Suppressor macrophage (primary cell): ENCODE data around the gene BTBD6.

ENCODE experiments used
- DNase-seq, 4 experiments: peaks; one replicate each; pipeline ENCODE4 v3.0.0-alpha.2; 2020 to 2022

BTBD6 gene

DNA sequence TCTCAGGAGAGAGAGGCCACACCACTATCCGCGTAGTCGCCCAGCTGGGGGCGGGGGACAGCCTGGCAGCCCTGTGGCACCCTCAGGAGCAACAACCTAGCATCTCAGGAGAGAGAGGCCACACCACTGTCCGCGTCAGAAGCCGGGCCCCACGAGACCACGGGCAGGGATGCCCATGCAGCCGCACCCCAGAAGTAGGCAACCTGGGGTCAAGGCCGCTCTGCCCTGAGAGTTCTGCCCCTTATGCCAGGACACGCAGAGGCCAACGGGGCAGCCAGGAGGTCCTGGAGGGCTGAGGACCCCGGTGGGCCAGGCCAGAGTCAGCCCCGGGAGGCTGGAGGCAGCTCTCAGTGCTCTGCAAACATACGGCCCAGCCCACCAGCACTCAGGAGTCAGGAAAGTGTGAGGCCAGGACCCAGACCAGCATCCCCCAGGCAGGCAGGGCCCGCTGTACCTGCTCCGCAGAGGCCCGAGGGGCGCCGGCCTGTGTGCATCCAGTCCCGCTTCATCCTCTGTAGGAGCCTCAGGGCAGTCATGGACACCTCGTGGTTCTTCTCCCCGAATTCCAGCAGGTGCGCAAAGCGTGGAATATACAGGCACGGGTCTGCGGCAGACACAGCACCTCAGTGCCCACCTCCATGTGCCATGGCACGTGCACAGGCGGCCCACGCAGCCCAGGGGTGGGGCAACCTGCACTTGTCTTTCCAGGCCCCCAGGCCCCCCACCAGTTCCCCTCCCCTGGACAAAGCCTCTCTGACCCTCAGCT lies 7.3 kb upstream of the BTBD6 start:
- DNase-seq = no peak

DNA sequence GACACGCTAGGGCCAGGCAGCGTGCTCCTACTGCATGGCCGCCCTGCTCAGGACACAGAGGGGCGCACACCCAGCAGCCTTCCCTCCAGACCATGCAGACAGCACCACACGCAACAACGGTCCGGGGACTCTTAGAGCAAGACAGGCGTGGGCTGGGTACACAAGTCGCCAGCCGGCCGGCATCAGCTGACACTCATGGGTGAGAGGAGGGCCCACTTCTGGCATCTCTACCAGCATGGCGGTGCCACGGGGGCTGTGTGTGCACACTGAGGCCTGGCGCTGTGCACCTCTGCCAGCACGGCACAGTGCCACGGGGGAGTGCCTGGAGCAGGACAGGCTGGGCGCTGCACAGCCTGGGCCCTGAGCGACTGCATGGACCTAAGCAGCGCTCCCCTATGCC lies 6.7 kb upstream of the BTBD6 start:
- DNase-seq = no peak

DNA sequence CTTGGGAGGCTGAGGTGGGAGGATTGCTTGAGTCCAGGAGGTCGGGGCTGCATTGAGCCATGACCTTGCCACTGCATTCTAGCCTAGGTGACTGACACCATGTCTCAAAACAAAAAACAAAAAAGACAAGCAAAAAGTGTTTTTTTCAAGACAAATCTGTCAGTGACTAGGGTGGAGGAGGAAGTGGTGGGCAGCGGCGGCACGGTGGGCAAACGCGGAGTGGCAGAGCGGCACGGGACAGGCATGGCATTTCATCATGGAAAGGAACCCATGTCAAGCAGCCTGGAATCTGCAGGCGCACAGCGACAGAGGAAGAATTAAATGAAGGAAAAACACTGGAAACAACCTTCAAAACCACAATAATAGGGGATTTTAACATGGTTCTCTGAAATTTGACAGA lies 4.0 kb upstream of the BTBD6 start:
- DNase-seq = no peak

DNA sequence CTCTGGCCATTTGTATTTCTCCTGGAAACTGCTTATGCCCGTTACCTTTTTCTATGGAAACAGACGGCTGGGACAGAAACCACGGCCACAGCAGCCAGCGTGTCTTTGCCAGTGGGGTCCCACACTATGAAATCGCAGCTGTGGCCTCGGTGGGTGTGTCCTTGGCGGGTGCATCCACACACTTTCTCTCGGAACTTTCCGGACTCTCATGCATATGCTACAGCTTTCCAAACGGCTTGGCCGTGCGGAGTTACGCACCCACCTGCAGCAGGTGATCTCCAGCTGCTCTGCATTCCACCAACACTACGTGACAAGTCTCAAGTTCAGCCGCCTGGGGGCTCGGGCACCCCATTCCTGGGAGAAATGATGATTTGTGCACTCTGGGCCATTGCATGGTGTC lies 1.3 kb upstream of the BTBD6 start:
- no peak for DNase-seq

DNA sequence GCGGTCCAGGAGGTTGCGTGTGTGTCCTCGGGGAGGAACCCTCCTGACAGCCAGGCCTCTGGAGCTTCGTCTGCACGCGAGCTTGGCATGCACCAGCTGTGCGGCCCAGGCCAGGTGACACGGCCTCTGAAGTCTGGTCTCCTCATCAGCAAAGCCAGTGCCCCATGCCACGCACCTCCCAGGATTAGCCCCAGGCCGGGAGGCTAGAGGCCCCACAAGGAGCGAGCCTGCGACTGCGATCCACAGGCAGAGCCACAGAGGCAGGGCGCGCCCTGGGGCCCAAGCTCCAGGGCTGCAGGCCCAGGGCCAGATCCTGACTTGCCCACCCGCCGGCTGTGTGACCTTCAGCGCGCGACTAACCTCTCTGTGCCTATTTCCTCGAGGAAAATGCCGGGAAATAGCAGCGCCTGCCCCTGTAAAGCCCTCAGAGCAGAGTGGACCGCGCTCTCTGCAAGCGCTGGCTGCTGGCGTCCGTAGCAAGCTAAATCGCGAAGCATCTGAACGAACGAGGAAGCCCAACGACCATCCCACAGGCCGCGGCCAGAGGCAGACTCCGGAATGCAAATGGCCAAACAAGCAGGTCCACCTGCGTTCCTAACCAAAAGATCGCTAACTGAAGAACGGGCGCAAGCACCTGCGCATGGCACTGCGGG lies 492 bp upstream of the BTBD6 start:
- DNase-seq = no peak

DNA sequence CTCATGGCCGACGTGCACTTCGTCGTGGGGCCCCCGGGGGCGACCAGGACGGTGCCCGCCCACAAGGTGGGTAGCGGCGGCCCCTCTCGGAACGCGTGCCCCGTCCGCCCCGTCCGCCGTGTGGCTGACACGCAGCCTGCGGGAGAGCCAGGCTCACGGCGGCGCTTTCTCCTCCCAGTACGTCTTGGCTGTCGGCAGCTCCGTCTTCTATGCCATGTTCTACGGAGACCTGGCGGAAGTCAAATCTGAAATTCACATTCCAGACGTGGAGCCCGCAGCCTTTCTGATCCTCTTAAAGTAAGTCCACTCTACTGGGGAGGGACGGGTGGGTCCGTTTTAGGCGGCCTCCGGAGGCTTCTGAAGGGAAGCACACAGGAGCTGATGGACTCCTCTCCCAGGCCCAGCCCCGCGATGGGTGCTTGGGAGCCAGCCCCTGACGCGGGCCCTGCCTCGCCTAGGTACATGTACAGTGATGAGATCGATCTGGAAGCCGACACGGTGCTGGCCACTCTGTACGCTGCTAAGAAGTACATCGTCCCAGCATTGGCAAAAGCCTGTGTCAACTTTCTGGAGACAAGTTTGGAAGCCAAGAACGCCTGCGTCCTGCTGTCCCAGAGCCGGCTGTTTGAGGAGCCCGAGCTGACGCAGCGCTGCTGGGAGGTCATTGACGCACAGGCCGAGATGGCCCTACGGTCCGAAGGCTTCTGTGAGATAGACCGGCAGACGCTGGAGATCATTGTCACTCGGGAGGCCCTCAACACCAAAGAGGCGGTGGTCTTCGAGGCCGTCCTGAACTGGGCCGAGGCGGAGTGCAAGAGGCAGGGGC lies 1.1 kb downstream of the BTBD6 start:
- DNase-seq = no peak

DNA sequence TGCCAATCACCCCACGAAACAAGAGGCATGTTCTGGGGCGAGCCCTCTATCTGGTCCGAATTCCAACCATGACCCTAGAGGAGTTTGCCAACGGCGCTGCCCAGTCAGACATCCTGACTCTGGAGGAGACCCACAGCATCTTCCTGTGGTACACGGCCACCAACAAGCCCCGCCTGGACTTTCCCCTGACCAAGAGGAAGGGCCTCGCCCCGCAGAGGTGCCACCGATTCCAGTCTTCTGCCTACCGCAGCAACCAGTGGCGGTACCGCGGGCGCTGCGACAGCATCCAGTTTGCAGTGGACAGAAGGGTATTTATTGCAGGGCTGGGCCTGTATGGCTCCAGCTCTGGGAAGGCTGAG lies 1.7 kb downstream of the BTBD6 start:
- DNase-seq = no peak

DNA sequence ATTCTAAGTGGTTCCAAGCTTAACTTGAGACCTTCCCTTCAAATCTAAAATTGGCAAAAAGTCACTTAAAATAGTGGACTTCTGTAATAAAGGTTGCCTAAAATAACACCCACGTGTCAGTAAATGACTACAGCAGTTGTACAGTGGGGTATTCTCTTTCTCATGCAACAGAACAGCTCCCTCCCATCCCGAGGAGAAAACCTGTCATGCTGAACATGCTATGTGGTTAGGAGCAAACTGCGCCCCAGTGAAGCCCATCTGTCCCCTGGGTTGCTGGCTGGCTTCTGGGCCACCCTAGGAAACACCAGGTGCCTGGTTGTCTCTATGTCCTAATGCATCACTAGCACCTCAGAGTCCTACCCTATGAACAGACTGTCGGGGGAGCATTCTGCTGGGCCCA lies 2.7 kb downstream of the BTBD6 start:
- no peak for DNase-seq

DNA sequence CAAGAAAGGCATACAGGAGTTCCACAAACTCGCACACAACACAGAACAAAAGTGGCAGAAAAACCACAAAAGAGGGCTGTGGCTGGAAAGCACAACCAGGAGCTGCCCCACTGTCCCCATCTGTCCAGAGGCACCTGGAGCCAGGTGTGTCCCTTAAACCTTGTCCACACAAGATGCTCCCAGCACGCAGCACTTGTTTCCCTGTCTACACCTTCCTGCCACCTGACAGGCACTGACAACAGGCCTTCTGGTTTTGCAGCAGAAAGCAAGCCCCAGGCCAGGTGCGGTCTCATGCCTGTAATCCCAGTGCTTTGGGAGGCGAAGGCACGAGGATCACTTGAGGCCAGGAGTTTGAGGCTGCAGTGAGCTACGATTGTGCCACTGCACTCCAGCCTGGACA lies 3.6 kb downstream of the BTBD6 start:
- DNase-seq = no peak

DNA sequence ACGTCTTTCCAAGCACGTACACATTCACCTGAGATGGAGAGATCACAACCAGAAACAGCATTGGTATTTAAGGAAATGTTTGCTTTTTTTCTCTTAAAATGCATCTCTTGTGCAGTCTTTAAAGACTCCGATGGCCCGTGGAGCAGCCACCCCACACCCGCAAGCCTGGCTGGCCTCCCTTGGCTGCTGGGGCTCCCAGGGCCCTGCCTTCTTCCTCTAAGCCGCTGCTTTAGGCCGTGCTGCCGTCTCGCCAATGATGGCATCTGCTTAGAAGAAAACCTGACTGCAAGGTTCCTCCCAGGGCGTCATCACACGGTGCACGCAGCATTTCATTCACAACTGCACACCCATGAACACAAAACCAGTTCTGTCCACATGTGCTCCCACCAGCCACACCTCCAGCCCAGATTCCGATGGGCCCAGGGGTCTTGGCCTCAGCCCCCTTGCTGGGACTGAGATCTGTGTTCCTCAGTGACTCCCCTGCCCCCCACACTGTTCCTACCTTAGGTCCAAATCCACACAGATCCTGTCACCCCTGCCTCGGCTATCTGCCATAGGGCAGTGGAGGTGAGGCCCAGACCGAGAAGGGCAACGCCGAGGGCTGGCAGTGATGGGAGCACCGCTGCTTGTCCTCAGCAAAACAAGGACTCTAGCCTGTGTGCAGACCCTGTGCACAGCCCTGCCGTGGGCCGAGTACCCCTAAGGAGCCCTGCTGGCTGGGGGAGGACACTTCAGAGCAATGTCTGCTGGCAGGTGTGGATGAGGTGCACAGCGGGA lies 4.4 kb downstream of the BTBD6 start:
- no peak for DNase-seq

DNA sequence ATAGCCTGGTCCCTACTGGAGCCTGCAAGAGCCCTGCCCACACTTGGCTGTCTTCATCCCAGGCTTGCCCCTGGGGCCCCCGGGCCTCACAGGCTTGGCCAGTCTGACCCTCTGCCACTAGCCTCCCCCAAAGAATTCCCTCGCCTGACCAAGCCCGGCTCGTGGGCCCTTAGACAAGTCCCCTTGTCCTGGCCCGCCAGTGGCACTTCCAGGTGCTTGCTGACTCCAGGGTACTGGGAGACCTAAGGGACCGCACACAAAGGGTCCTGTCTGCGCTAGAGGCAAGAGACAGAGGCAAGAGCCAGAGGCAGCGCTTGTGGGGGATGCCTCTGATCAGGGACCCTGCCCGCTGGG lies 5.0 kb downstream of the BTBD6 start:
- no peak for DNase-seq

DNA sequence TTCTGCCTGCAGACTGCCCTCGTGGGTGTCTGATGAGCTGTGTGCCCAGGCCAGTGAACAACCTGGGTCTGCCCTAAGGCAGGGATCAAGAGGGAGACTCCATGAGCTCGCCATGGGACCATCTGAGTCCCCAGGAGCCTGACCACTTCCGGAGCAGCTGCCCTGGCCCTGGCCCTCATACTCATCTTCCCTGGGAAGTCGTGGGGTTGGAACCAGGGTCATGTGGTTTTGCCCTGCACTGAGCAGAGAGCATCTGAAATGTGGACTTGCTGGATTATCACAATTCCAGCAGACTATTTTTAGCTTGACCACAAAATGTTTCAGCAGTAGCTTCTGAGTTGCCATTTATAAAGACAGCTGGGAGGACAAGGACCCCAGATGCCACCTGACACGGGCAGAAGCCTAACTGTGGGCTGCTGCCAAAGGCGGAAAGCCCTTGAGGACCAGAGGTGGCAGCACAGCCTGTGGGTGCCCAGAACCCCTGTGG lies 6.7 kb downstream of the BTBD6 start:
- DNase-seq = peak; percentile 15 to 42 (median 30)

DNA sequence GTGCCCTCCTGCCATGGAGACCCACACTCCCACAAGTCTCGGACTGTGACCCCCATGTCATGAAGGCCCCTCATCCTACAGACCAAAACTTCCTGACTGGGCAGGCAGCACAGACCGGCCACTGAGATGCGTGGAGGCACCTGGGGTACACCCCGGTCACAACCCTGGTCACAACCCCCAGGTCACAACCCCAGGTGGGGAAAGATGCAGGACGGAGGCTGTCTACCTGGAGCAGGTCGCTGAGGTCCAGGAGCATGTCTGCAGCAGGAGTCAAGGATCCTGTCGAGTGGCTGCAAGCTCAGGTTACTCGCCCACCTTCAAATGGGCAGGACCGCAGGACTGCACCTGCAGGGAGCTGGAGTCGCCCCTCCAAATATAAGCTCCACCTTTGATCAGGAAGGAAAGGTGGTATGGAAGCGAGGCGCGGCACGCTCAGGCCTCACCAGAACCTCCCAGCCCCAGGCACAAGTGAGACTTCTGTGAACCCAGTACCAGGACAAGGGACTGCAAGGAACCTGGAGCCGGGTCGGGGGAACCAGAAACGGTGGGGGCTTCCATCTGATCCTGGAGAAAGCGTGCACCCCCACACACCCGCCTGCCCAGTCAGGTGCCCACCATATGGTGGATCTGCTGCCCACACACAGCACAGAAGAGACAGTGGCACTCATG lies 8.1 kb downstream of the BTBD6 start:
- DNase-seq = no peak

DNA sequence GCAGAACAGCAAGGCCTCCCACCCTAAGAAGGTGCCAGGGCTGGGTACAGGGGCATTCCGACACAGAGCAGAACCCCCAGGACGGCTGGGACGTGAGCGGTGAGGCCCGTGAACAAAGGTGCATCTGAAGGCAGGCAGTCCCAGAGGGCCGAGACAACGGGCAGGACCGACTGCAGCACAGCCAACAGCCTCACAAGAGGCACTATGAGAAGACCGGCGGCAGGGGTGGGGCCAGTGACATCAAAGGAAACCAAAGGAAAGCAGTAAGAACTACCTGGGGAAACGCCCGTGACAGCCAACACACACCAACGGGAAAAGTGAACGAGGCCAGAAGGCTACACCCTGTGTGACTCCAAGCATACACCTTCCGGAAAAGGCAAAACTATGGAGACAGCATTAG lies 9.1 kb downstream of the BTBD6 start:
- no peak for DNase-seq

DNA sequence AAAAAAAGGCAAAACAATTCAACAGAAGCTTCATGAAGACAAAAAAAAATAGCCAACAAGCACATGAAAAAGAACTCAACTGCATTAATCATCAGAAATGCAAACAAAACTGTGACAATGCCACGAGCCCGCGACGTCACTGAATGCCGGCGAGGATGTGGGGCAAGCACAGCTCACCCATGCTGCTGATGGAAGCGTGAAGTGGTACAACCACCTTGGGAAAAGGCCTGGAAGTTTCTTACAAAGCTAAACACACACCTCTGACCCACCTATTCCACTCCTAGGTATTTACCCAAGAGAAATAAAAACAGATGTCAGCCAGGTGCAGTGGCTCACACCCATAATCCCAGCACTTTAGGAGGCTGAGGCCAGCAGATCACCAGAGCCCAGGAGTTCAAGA lies 10.5 kb downstream of the BTBD6 start:
- no peak for DNase-seq

DNA sequence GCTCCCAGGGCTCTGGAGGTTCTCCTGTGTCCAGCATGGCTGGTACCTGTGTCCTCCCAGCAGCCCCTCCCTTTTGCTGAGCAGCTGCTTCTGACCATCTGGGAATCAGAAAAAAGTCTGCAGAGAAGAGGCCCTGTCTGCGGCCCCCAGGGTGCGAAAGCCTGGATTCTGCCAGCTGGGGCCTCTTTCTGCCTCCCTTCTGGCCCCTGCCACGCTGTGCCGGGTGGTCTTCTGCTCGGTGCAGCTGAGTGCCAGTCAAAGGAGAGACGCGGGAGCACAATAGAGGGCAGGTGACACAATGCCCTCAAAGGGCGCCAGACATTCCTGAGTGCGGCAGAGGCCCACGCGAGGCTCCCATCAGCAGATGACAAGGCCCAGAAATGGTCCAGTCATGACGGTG lies 12.6 kb downstream of the BTBD6 start:
- no peak for DNase-seq

DNA sequence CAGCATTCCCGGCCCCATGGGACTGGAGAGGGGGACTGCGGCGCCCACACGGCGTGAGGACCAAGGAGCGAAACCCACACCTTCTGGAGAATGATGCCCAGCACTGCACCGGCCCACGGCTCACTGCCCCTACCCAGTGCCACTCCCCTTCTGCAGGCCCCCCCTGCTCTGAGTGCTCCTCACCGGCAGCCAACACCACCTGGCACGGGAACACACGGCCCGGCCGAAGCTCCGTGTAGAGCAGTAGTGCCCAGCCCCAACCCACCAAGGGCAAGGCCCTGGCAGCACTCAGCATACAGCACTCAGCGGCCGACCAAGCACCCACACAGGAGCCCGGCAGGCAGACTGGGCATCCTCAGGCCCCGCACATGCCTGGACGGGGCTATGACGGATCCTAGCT lies 13.4 kb downstream of the BTBD6 start:
- DNase-seq = no peak

DNA sequence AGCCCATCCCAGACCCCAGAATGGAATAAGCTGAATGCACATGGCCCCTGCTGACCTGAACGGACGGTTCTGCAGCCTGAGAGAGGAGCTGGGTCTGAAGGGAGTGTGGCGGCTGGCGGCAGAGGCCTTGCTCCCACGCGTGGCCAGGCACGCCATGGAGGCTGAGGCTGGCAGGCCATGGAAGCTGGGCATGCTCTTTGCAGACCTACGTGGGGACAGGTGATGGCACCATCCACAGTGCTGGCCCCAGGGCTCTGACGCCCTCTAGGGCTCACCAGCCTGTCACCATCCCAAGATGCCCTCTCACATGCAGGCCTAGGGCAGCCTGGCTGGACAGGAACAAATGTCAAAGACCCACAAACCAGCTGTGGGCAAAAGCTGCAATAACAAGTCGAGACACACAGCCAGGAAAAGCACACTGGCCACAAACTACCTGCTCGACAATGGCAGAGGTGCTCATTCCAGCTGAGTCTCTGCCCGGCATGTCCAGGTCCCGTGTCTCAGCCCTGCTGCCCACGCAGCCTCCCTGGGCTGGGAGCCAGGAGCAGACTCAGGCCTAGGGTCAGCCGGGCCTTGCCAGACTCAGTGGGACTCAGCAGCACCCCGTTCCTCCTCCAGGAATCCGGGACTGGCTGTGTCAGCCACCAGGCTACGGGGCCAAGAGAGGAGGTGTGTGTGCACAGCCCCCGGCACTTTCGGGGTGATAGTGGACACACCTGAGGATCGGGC lies 19.7 kb downstream of the BTBD6 start:
- DNase-seq = no peak

DNA sequence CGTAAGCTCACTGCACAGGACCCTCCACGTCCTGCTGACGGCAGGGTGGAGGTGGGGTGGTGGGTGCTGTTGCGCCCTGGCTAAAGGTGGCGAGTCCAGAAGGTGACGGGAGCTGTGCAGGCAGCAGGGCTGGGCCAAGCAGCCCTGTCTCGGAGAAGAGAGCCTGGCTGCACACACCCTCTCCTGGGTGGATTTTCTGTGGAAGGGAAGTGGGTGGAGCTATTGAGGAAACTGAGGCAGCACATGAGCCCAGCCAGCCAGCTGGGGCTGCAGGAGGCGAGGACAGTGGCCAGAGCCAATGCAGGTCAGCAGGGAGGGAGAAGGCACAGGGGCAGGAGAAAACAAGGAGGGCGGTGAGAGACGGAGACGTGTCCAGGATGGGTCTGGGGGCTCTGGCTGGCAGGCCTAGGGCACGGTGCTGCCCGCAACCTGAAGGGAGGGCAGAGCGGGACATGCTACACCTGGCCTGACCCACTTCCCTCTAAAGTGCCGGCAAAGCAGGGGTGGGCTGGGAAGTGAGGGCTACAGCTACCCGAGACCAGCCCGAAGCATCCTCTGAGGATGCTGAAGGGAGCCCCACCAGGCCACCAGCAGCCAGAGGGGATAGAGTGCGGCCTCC lies 20.5 kb downstream of the BTBD6 start:
- no peak for DNase-seq

DNA sequence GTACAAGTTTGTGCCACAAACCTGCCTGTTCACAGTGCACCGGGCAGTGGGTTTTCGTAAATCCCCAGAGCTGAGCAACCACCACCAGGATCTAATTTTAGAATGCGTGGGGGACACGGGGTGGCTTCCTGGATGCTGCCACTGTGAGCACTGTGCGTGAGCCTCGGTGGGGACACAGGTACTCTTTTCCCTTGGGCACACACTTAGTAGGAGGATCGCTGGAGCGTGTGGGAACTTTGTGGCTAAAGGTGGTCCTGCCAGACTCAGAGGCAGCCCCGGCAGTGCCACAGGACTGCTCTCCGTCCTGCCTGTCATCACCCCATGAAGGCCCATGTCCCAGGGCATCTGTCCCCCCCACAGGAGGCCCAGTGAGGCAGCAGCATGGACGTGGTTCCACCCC lies 21.1 kb downstream of the BTBD6 start:
- no peak for DNase-seq

DNA sequence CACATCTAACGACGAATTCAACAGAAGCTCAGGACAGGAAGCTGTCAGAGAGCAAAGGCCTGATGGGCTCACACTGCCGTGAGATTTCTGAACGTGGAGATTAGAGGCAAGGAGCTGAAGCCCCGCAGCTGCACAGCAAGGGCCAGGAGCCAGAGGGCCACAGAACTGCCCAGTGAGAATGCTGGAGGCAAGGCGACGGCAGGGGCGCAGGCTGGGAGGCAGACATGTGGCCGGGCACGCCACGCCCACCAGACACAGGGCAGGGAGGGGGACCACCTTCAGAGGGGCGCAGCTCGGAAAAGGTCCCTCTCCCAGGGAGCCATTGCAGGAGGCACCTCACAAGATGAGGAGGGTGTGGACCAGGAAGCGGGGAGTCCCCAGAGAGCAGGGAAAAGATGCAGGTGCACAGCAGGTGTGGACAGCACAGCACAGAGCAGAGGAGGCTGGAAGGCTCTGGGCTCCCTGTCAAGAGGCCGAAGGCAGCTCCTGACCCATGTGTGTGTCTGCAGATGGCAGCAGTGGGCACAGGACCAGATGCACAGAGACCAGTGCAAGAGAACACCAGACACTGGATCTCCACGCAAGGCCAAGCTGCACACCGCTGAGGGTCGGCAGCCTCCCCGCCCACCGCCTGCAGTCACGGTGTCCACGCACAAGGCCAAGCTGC lies 23.0 kb downstream of the BTBD6 start:
- no peak for DNase-seq
